ENCODE measurements around the gene SYVN1.

The SYVN1 gene

DNA sequence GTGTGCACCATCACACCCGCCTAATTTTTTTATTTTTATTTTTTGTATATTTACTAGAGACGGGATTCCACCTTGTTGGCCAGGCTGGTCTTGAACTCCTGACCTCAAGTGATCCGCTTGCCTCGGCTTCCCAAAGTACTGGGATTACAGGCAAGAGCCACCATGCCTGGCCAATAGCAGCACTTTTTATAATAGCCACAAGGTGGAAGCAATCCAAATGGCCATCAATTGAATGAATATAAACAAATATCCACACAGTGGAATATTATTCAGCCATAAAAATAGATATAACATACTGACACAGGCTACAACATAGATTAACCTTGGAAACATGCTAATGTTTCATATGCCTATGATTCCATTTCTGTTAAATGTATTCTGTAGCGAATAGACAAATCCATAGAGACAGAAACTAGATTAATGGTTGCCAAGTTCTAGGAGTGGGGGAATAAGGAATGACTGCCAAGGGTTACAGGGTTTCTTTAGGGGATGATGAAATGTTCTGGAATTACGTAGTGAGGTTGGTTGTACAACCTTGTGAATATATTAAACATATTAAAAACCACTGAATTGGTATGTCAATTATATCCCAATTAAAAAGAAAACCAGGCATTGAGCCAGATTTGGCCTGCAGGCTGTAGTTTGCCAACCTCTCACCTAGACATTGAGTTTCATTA is 33.5 kb downstream of the SYVN1 start:
- intact Hi-C loops (cut with DNase I), result no loop called here
- peak in 1 of 10 donors; percentile 37 for DNase-seq

DNA sequence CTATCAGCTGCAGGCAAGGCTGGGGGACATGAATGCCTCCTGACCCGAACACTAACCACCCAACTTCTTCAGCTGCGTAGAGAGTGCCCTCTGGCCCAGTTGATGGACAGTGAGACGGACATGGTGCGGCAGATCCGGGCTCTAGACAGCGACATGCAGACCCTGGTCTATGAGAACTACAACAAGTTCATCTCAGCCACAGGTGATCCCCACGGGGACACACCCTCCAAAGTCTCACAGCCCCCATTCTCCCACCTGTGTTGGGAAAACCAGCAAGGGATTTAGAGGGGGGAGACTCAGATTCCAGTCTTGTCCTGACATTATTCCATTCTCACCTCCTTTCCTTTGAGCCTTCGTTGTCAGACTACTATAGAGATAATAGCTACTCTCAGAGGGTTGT is 37.4 kb downstream of the SYVN1 start:
- intact Hi-C loops (cut with DNase I), result loop anchor here (5.0 kb wide), 1 partner anchor 70 kb away; the partner anchor contains the start of gene SNX15
- peak in 1 of 10 donors; percentile 44 for DNase-seq

DNA sequence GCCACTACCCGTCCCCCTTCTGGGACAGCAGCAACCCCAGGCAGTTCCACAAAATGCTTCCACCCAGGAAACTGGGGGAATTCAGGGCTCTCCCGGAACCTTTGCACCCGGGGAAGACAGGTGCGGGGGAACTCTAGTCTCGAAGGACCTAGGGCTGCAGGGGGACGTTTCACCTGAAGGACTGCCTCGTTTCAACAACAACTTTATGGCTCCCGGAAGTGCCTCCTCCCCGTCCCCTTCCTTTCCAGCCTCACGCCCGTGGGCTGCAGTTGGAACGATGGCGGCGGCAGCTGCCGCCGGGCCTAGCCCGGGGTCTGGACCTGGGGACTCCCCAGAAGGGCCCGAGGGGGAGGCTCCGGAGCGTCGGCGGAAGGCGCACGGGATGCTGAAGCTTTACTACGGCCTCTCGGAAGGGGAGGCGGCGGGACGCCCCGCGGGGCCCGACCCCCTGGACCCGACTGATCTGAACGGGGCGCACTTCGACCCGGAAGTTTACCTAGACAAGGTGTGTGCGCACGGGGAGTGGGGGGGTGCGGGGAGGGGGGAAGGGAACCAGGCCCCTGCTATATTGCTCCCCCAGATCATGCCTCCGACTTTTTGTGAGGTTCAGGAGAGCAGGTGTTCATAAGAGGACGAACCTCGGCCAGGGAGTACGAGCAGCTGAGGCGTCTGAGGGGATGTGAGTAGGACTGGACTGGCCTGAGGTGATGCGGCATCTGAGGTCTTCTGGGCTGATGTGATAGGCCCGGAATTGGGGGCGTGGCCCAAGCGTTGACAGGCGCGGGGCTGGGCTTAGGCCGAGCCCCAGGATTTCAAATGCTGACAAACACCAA is 38.1 kb downstream of the SYVN1 start, which contains the start of gene VPS51:
Gene VPS51 (plus strand): TSS at position 241 of the 833 bp plus-strand sequence. CDS start 37 bp downstream, at position 278.
- intact Hi-C loops (cut with DNase I), result loop anchor here (5.0 kb wide), 1 partner anchor 69 kb away; the partner anchor contains the start of gene SNX15
- DNase-seq, result peak; percentile 79 to 98 (median 84)

DNA sequence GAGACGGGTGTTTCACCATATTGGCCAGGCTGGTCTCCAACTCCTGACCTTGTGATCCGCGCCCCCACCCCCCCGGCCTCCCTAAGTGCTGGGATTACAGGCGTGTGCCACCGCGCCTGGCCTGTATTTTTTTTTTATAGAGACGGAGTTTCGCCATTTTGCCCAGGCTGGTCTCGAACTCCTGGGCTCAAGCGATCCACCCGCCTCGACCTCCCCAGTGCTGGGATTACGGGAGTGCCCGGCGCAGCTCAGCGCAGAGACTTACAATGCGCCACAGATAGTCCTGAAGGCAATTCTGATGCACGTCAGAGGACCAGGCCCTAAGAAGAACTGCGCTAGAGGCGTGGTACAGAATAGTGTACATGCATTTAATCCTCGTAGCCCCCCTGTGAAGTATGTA is 38.9 kb downstream of the SYVN1 start:
- peak in 2 of 10 donors; percentile 36 to 57 for DNase-seq
- intact Hi-C loops (cut with DNase I), result loop anchor here (5.0 kb wide), 1 partner anchor 68 kb away; the partner anchor contains the start of gene SNX15

DNA sequence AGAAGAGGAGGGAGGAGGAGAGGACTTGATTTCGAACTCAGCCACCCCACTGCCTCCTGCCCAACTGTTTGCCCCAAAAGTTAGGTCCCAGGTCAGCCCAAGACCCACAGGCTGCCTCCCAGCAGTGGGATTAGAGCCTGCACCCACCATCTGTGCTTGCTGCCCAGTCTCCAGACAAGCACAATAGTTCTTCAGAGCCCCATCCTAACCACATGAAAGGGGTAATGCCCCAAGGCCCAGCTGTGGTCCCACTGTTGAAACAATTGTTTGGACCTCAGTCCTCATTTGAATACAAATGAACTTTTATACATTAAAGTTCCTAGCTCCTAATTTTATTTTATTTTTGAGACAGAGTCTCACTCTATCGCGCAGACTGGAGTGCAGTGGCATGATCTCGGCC is 43.7 kb downstream of the SYVN1 start:
- intact Hi-C loops (cut with DNase I), result no loop called here
- peak in 5 of 10 donors; percentile 10 to 89 (median 49) for DNase-seq

DNA sequence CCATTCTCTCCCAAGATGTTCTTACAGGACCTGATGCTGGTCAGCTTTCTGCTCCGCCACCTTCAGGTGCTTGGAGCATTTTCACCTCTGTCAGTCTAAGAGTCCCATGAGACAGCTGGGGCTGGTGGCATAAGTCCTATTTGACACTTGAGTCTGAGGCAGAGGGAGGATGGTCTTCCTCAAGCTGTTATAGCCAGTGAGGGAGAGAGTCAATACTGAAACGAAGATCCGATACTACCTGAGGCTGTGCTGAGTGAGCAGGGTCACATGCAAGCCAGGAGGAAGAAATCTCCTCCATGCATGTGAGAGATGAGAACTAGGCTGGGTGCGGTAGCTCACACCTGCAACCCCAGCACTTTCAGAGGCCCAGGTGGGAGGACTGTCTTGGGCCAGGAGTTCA is 44.7 kb downstream of the SYVN1 start:
- peak in 1 of 10 donors; percentile 45 for DNase-seq
- intact Hi-C loops (cut with DNase I), result loop anchor here (10.0 kb wide), 1 partner anchor 165 kb away; the partner anchor contains the start of gene PPP2R5B

DNA sequence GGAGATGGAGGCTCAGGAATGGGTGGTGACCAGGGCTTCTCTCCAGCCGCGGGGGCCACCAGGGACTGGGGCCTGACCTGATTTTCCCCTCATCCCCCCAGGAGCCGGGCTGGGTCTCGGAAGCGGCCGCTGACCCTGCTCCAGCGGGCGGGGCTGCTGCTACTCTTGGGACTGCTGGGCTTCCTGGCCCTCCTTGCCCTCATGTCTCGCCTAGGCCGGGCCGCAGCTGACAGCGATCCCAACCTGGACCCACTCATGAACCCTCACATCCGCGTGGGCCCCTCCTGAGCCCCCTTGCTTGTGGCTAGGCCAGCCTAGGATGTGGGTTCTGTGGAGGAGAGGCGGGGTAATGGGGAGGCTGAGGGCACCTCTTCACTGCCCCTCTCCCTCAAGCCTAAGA is 46.5 kb downstream of the SYVN1 start:
- DNase-seq, result peak in 2 of 10 donors; percentile 50 to 81
- intact Hi-C loops (cut with DNase I), result loop anchor here (10.0 kb wide), 1 partner anchor 163 kb away; the partner anchor contains the start of gene PPP2R5B

DNA sequence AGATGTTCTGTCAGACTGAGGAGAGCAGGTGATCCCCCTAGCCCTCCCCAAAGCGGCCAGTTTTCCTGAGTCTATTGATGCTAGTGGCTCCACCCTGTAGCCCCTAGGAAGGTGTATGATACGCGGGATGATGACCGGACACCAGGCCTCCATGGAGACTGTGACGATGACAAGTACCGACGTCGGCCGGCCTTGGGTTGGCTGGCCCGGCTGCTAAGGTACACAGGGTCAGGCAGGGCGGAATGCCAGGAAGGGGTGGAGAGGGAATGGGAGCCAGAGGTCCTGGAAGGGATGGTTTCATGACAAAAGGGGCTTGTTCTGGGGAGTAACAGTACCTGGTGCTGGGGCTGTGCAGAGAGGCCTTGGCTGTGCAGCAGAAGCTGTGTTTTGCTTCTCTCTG is 47.1 kb downstream of the SYVN1 start:
- peak in 2 of 10 donors; percentile 59 to 74 for DNase-seq
- intact Hi-C loops (cut with DNase I), result loop anchor here (10.0 kb wide), 1 partner anchor 162 kb away; the partner anchor contains the start of gene PPP2R5B

DNA sequence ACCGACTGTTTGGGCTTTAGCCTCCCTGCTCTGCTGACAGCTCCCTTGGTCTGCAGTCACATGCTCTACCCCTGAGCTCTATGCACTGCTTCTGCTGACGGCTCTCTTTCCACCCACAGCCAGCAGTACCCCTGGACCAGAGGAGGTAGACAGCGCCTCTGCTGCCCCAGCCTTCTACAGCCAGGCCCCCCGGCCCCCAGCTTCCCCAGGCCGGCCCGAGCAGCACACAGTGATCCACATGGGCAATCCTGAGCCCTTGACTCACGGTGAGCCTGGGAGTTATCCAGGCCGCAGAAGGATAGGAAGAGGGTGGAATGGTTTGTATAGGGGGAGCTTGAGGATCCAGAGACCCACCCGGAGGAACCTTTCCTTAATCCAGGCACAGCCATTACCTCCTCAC is 47.5 kb downstream of the SYVN1 start:
- intact Hi-C loops (cut with DNase I), result loop anchor here (10.0 kb wide), 1 partner anchor 162 kb away; the partner anchor contains the start of gene PPP2R5B
- peak in 1 of 10 donors; percentile 48 for DNase-seq

DNA sequence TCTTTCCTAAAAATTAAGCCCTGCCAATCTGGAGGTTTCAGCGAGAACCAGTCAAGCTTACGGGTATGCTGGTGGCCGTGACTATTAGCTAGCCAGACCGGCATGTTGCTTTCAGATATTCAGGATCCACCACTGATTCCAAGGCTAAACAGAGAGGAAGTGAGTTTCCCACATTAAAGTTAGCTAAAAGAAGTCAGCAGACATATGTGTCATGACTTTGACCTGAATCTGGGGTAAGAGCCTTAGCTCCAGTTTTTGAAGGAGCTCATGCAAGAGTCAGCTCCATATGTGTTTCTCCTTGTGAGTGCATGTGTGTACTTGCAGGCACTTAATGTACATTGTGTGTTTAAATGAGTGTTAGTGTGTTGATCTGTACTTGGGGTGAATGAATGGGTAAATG is 48.9 kb downstream of the SYVN1 start:
- peak in 1 of 10 donors; percentile 13 for DNase-seq
- intact Hi-C loops (cut with DNase I), result loop anchor here (10.0 kb wide), 1 partner anchor 161 kb away; the partner anchor contains the start of gene PPP2R5B

DNA sequence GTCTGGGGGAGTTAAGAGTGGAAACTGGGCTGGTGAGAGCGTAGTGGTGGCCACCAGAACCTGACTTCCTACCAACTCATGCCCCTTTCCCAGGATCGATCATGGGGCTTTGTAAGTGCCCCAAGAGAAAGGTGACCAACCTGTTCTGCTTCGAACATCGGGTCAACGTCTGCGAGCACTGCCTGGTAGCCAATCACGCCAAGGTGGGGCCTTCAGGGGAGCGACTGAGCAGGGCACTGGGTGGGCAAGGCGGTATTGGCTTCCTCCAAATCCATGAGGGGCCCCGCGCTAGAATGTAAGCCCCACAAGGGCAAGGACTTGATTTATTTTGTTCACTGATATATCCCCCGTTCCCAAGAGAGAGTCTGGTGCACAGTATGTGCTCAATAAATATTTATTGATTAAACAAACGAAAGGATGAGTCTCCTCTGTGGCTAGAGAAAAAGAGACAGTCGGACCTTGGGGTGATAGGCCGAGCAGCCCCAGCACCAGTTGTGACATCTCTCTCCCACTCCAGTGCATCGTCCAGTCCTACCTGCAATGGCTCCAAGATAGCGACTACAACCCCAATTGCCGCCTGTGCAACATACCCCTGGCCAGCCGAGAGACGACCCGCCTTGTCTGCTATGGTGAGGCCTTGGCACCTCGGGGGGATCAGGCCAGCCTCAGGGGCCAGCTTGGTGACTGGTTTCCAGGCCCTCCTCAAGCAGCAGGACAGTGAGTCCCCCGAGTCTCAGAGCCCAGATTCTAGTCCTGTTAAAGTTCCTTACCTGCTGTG is 49.5 kb downstream of the SYVN1 start:
- DNase-seq, result peak in 1 of 10 donors; percentile 59
- intact Hi-C loops (cut with DNase I), result loop anchor here (1.0 to 10.0 kb wide), 5 partner anchors 38 to 160 kb away; partner anchors contain the start of genes ARL2, FAU, MRPL49 and PPP2R5B

DNA sequence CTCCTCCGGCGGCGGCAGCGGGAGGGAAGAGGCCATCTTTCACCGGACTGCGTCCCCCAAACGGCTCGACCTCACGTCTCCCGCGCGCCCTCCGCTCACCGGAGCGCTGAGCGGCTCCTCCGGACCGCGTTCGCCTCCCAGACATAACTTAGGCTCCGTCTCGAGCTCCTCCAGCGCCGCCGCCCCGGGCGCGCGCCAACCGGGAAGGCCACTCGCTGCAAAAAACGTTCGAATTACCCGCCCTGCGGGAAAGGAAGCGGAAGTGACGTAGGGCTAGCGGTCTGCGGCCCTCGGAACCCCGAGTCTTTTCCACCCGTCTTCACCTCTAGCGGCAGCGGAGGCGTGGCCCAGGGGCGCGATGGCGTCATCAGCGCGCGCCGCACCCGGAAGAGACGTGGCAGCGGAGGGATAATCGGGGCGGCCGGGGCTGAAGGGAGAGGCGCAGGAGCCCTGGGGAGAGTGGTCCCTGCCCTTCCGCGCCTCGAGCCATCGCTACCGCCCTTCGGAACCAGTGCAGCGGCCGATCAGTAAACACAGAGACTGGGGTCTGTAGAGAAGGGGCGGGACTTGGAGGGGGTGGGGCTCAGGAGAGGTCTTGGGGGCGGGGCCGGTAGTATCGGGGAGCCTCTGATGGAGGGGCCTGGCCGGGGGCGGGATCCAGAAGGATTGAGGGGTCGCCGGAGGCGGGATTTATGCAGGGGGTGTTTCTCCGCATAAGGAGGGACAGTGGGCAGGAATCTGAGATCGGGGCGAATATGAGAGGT is 50.3 kb downstream of the SYVN1 start, which contains the start of the genes CDCA5 and ZFPL1:
Gene CDCA5 (minus strand): TSS at position 207 of the 764 bp plus-strand sequence. CDS start 62 bp downstream, at position 145.
Gene ZFPL1 (plus strand): TSS at position 389 of the 764 bp plus-strand sequence. CDS start 477 bp downstream, outside the sequence.
- intact Hi-C loops (cut with DNase I), result loop anchor here (1.0 to 10.0 kb wide), 5 partner anchors 38 to 159 kb away; partner anchors contain the start of genes ARL2, FAU, MRPL49 and PPP2R5B
- peak; percentile 95 to 100 (median 98) for DNase-seq

DNA sequence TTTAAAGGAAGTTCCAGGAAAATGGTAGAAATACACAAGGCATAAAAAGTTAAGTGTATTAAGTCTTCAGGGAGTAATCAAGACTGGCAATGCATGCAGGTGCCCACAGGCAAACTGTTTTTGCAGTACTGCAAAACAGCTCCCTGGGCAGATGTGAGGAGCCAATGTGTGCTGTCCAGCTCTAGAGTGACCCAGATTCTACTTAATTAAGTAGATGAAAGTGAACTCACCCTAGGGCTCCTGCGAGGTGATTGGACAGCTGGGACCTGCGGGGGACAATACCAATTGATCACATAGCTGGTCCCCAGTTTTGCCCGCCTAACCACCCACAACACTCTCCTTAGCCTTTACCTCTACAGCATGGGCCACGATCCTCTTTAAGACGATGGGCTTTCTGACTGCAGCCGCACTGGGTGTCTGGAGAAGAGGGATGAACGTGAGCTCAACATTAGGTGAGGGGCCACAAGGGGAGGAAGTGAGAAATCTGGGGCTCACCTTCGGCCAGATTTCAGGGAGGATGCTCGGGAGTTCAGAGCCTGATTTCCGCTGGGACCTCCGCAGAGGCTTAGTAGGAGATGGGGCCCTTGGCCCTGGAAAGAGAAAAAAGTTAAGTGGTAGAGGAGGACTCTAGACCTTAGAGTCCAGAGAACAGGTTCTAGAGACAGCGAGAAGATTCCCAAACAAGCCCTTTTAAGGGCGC is 51.0 kb downstream of the SYVN1 start:
- peak in 1 of 10 donors; percentile 26 for DNase-seq
- intact Hi-C loops (cut with DNase I), result loop anchor here (5.0 to 10.0 kb wide), 3 partner anchors 39 to 158 kb away; partner anchors contain the start of genes FAU, MRPL49, PPP2R5B and SNX15

DNA sequence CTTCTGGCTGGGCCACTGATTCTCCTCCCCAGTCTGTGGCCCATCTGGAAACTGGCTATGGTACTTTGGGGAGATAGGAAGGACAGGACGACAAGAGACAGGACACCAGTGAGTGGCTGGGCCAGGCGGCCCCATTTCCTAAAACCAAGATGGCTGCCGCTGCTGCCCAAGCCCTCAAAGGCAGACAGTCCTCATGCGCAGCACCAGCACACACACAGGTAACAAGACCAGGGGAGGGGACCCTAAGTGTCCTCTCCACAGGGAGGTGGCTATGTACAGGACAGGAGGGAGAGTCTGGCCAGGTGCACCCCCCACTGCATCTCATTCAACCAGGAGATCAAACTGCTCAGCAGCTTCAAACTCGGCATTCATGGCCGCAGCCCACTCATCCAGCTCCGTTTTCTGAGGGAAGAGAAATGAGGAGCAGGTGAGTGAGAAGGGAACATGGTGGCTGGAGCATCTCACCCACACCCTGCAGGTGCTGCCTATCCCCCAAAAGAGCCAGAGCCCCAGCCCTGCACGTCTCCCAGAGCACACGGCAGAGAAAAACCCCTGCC is 55.5 kb downstream of the SYVN1 start:
- peak in 1 of 10 donors; percentile 72 for DNase-seq
- intact Hi-C loops (cut with DNase I), result no loop called here

DNA sequence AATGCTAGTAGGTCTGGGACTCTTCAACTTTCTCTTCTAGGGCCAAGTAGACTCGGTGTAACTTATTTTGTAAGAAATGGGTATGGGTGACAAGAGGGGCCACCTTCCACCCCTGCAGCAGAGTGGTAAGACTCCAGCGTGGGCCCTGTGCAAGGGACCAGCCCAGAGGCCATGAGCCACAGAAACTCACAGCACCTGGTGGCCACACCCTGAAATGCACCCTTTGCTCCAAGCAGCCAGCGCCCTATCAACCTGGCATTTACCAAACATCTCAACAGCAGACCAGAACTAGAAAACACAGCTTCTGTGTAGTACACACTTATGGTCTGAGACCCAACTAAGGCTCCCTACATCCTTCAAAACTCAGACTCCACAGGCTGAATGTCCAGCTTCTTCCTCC is 56.2 kb downstream of the SYVN1 start:
- intact Hi-C loops (cut with DNase I), result no loop called here

DNA sequence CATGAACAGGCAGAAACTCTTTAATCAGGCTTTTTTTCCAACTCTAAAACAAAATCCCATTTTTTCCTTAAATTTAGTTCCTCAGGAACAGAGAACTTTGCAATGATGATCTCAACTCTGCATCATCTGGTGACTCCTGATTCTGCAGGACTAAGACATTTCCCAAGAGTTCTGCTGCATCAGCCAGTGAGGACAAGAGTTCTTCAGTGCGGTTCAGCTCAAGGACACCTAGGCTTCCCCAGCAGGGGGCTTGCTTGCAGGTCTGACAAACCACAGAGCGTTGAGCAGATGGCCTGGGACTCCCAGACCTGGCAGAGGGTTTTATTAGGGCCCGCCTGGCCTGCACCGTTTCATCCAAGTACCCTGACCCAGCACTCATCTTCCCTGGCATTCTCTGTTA is 56.9 kb downstream of the SYVN1 start:
- intact Hi-C loops (cut with DNase I), result no loop called here
- DNase-seq, result peak in 1 of 10 donors; percentile 66

More for the DNA sequence above, 56.2 kb downstream of the SYVN1 start:
- DNase-seq, result peak in 1 of 10 donors; percentile 74
